Fibroblast of mammary gland (primary cell): ENCODE data around the gene CAV2.

Experiments
- DNase-seq: peaks from one replicate; pipeline ENCODE4 v3.0.0-alpha.2; 2010; ENCODE audit warnings: low read depth
- H3K4me3 ChIP-seq: 2 replicates; pipeline ENCODE4 v1.5.1; 2011; ENCODE audit warnings: low read depth, mild to moderate bottlenecking, low read length, moderate library complexity; ENCODE audit not compliant: control insufficient read depth
- TF ChIP-seq, protein P1 (sequence below): conservative IDR thresholded peaks from 2 replicates; pipeline ENCODE4 v1.5.1; 2011; ENCODE audit warnings: low read depth, low read length, inconsistent platforms; ENCODE audit not compliant: control insufficient read depth, insufficient read depth

CAV2 gene

GRCh38 chr7:116461500-116461899, 38.0 kb upstream of the CAV2 start:
- no peak overlapping the region for H3K4me3 ChIP-seq
- no peak for DNase-seq
- TF ChIP-seq, protein P1, sequence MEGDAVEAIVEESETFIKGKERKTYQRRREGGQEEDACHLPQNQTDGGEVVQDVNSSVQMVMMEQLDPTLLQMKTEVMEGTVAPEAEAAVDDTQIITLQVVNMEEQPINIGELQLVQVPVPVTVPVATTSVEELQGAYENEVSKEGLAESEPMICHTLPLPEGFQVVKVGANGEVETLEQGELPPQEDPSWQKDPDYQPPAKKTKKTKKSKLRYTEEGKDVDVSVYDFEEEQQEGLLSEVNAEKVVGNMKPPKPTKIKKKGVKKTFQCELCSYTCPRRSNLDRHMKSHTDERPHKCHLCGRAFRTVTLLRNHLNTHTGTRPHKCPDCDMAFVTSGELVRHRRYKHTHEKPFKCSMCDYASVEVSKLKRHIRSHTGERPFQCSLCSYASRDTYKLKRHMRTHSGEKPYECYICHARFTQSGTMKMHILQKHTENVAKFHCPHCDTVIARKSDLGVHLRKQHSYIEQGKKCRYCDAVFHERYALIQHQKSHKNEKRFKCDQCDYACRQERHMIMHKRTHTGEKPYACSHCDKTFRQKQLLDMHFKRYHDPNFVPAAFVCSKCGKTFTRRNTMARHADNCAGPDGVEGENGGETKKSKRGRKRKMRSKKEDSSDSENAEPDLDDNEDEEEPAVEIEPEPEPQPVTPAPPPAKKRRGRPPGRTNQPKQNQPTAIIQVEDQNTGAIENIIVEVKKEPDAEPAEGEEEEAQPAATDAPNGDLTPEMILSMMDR, result peak; percentile 37

GRCh38 chr7:116463956-116464355, 35.6 kb upstream of the CAV2 start:
- no peak for DNase-seq
- TF ChIP-seq, protein P1, result no peak
- no peak overlapping the region for H3K4me3 ChIP-seq

DNA sequence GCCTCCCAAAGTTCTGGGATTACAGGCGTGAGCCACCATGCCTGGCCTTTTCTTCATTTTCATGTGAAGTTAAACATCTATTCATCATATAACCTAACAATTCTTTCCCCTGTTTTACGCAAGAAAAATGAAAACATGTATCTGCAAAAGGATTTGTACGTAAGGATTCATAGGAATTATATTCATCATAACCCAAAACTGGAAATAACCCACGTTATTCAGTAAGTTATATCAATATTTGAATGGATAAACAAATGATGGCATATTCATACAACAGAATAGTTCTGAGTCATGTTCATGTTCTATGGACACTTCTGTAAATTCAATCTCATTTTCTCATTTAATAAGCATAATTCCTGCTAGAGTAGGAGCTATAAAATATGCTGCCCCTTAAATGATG, 35.2 kb upstream of the CAV2 start:
- DNase-seq, result no peak
- no peak overlapping the region for H3K4me3 ChIP-seq
- TF ChIP-seq, protein P1, result no peak

DNA sequence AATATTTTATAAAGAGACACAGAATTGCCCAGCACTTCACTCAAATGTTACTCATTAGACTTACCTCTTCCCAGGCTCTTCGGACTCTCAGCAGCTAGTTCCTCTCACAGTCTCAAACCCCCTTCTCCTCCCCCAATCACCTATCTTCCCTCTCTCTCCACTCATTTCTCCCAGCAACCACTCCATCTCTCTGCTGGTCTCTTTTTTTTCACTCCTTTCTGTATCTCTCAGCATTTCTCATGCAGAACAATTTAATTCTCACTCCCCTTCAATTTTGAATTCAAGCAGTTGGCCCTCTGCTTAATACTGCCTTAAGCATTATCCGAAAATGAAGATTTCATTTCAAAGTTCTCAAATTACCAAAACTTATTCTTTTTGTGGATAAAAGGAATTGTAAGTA, 34.4 kb upstream of the CAV2 start:
- no peak overlapping the region for H3K4me3 ChIP-seq
- no peak for DNase-seq
- TF ChIP-seq, protein P1, result no peak

- TF ChIP-seq, protein P1, result no peak
- DNase-seq, result no peak
- no peak overlapping the region for H3K4me3 ChIP-seq
Measured at GRCh38 chr7:116468534-116468933, 31.0 kb upstream of the CAV2 start.

DNA sequence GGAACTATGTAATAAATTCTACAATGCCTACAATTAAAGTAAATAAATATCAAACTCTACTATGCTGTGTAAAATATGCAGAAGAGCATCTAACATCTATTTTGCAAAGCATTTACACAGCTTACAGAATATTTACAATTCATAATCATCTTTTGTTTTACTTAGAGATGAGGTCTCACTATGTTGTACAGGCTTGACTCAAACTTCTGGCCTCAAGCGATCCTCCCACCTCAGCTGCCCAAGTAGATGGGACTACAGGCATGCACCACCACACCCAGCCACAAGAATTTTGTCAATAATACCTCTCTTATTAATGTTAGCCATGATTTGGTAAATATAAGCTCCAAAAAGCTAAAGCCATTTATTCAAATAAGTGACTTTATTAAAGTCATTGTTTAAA, 21.9 kb upstream of the CAV2 start:
- H3K4me3 ChIP-seq, result no peak overlapping the region
- no peak for DNase-seq
- TF ChIP-seq, protein P1, result no peak

- TF ChIP-seq, protein P1, result no peak
- H3K4me3 ChIP-seq, result no peak overlapping the region
- DNase-seq, result no peak
Measured at GRCh38 chr7:116478834-116479233, 20.7 kb upstream of the CAV2 start.
